SJSA1 (cell line): ENCODE data around the gene LRRC3C. TPM values are rescaled to one million over a fixed set of nuclear protein-coding genes. Genes with fewer than 3 reads are reported as not detected.
"Not testable (repeated sequence)": the region's sequence is repeated elsewhere in the genome, so short reads cannot be mapped to it uniquely, and the experiment has no call there.

ENCODE experiments used
- DNase-seq, 2 experiments: peaks; one replicate each; pipeline ENCODE4 v3.0.0-alpha.2; 2015 to 2020; ENCODE audit warnings: low spot score in 2 of 2, low read depth in 1 of 2
- H3K27ac ChIP-seq: fragments of 250-450 bp; sonication (Bioruptor Pico); 2 replicates; pipeline ENCODE4 v1.5.1; 2020; ENCODE audit warnings: mild to moderate bottlenecking, moderate library complexity
- H3K27me3 ChIP-seq: fragments of 250-450 bp; sonication (Bioruptor Pico); replicated peaks from 2 replicates; pipeline ENCODE4 v1.5.1; 2020; ENCODE audit warnings: mild to moderate bottlenecking, moderate library complexity
- H3K36me3 ChIP-seq: fragments of 250-450 bp; sonication (Bioruptor Pico); 2 replicates; pipeline ENCODE4 v1.5.1; 2020; ENCODE audit warnings: mild to moderate bottlenecking
- H3K4me1 ChIP-seq: fragments of 250-450 bp; sonication (Bioruptor Pico); replicated peaks from 2 replicates; pipeline ENCODE4 v1.6.1; 2021; ENCODE audit warnings: mild to moderate bottlenecking
- H3K4me3 ChIP-seq: fragments of 250-450 bp; sonication (Bioruptor Pico); 2 replicates; pipeline ENCODE4 v1.5.1; 2020; ENCODE audit warnings: mild to moderate bottlenecking
- H3K9me3 ChIP-seq: fragments of 250-450 bp; sonication (Bioruptor Pico); replicated peaks from 2 replicates; pipeline ENCODE4 v1.5.1; 2020; ENCODE audit warnings: mild to moderate bottlenecking
- total RNA-seq: library from RNA; depleted of rRNA; stranded (reverse); fragments of >200 nt; shearing (Covaris generic); gene quantifications from 2 replicates; pipeline ENCODE4 v1.2.3, GENCODE V29; 2014

LRRC3C gene
- total RNA-seq, 1 experiment from 2014 or later, result not detected

GRCh38 chr17:39948489-39948828 lies 20.9 kb downstream of the LRRC3C start:
- not testable (repeated sequence) for H3K36me3 ChIP-seq, H3K27ac ChIP-seq, DNase-seq

GRCh38 chr17:39949028-39949427 lies 21.5 kb downstream of the LRRC3C start:
- Histone ChIP-seq H3K27ac (no peak overlapping the region), H3K27me3 (no peaks in the 10 kb centered on the region; the same call in 1 of the 2 replicates), H3K36me3 (no peaks in the 10 kb centered on the region), H3K9me3 (no peaks in the 10 kb centered on the region), H3K4me1 (peaks cover 10% of the 10 kb centered on the region), H3K4me3 (no peak overlapping the region)
- no peak for DNase-seq

More at GRCh38 chr17:39948489-39948828, 20.9 kb downstream of the LRRC3C start:
- not testable (repeated sequence) for H3K4me3 ChIP-seq, H3K4me1 ChIP-seq, H3K27me3 ChIP-seq, H3K9me3 ChIP-seq

GRCh38 chr17:39950871-39951348 lies 23.4 kb downstream of the LRRC3C start:
- H3K9me3 ChIP-seq, result no peaks in the 10 kb centered on the region
- DNase-seq, result no peak
- H3K4me1 ChIP-seq, result peaks cover 10% of the 10 kb centered on the region
- no peak overlapping the region for H3K27ac ChIP-seq
- no peaks in the 10 kb centered on the region for H3K36me3 ChIP-seq
- H3K4me3 ChIP-seq, result no peak overlapping the region
- no peaks in the 10 kb centered on the region; the same call in 1 of the 2 replicates for H3K27me3 ChIP-seq

GRCh38 chr17:39951924-39952679 lies 24.6 kb downstream of the LRRC3C start:
- Histone ChIP-seq H3K4me1 (peaks cover 10% of the 10 kb centered on the region), H3K27me3 (no peaks in the 10 kb centered on the region; the same call in 1 of the 2 replicates)

GRCh38 chr17:39952680-39953470 lies 25.3 kb downstream of the LRRC3C start:
- DNase-seq, result peak; percentile 40 to 98
- no peaks in the 10 kb centered on the region for H3K36me3 ChIP-seq
- peaks cover 10% of the 10 kb centered on the region for H3K4me1 ChIP-seq
- H3K4me3 ChIP-seq, result peak overlapping the region; percentile 25
- no peaks in the 10 kb centered on the region; the same call in 1 of the 2 replicates for H3K27me3 ChIP-seq
- H3K9me3 ChIP-seq, result no peaks in the 10 kb centered on the region
- H3K27ac ChIP-seq, result no peak overlapping the region

More at GRCh38 chr17:39951924-39952679, 24.6 kb downstream of the LRRC3C start:
- no peak for DNase-seq
- no peaks in the 10 kb centered on the region for H3K9me3 ChIP-seq
- peak overlapping the region; percentile 24 for H3K4me3 ChIP-seq
- no peaks in the 10 kb centered on the region for H3K36me3 ChIP-seq
- no peak overlapping the region for H3K27ac ChIP-seq

- peak overlapping the region; percentile 25 for H3K4me3 ChIP-seq
- no peaks in the 10 kb centered on the region for H3K9me3 ChIP-seq
- no peak overlapping the region for H3K27ac ChIP-seq
Measured at GRCh38 chr17:39953471-39953888, 25.9 kb downstream of the LRRC3C start.

GRCh38 chr17:39954876-39955275 lies 27.3 kb downstream of the LRRC3C start:
- Histone ChIP-seq H3K27ac (no peak overlapping the region), H3K9me3 (no peaks in the 10 kb centered on the region), H3K36me3 (no peaks in the 10 kb centered on the region), H3K27me3 (no peaks in the 10 kb centered on the region; the same call in 1 of the 2 replicates), H3K4me3 (no peak overlapping the region), H3K4me1 (peaks cover 10% of the 10 kb centered on the region)
- no peak for DNase-seq

More at GRCh38 chr17:39953471-39953888, 25.9 kb downstream of the LRRC3C start:
- Histone ChIP-seq H3K27me3 (no peaks in the 10 kb centered on the region; the same call in 1 of the 2 replicates), H3K4me1 (peaks cover 10% of the 10 kb centered on the region), H3K36me3 (no peaks in the 10 kb centered on the region)
- no peak for DNase-seq

- Histone ChIP-seq H3K36me3 (no peaks in the 10 kb centered on the region), H3K9me3 (no peaks in the 10 kb centered on the region), H3K27me3 (no peaks in the 10 kb centered on the region; the same call in 1 of the 2 replicates), H3K27ac (no peak overlapping the region), H3K4me1 (peaks cover 10% of the 10 kb centered on the region), H3K4me3 (no peak overlapping the region)
- DNase-seq, result no peak
Measured at GRCh38 chr17:39955726-39956225, 28.2 kb downstream of the LRRC3C start.

- no peaks in the 10 kb centered on the region for H3K4me1 ChIP-seq
- DNase-seq, result no peak
Measured at GRCh38 chr17:39960524-39961041, 33.1 kb downstream of the LRRC3C start.

GRCh38 chr17:39962642-39963220 lies 35.2 kb downstream of the LRRC3C start, which contains the start of gene GSDMA:
Gene GSDMA, plus strand, starts transcription at chr17:39963004. Its CDS starts 2,684 bp downstream, at chr17:39965688.
- no peaks in the 10 kb centered on the region for H3K4me1 ChIP-seq
- H3K36me3 ChIP-seq, result no peaks in the 10 kb centered on the region
- no peak within 1 kb of the TSS for H3K4me3 ChIP-seq
- no peak for DNase-seq
- H3K27me3 ChIP-seq, result peaks cover 10% of the 10 kb centered on the region
- H3K27ac ChIP-seq, result no peak within 1 kb of the TSS
- H3K9me3 ChIP-seq, result no peaks in the 10 kb centered on the region

More at GRCh38 chr17:39960524-39961041, 33.1 kb downstream of the LRRC3C start:
- H3K9me3 ChIP-seq, result no peaks in the 10 kb centered on the region
- H3K27ac ChIP-seq, result no peak overlapping the region
- no peaks in the 10 kb centered on the region for H3K36me3 ChIP-seq
- H3K4me3 ChIP-seq, result no peak overlapping the region
- H3K27me3 ChIP-seq, result peaks cover 6% of the 10 kb centered on the region

- H3K4me1 ChIP-seq, result no peaks in the 10 kb centered on the region
- H3K36me3 ChIP-seq, result no peaks in the 10 kb centered on the region
- H3K27me3 ChIP-seq, result peaks cover 10% of the 10 kb centered on the region
- H3K4me3 ChIP-seq, result no peak overlapping the region
- no peaks in the 10 kb centered on the region for H3K9me3 ChIP-seq
- no peak overlapping the region for H3K27ac ChIP-seq
- no peak for DNase-seq
Measured at GRCh38 chr17:39963829-39964228, 36.3 kb downstream of the LRRC3C start.

- no peak overlapping the region for H3K27ac ChIP-seq
- no peaks in the 10 kb centered on the region for H3K9me3 ChIP-seq
- no peaks in the 10 kb centered on the region for H3K4me1 ChIP-seq
- H3K27me3 ChIP-seq, result peaks cover 10% of the 10 kb centered on the region
- no peaks in the 10 kb centered on the region for H3K36me3 ChIP-seq
- H3K4me3 ChIP-seq, result no peak overlapping the region
- no peak for DNase-seq
Measured at GRCh38 chr17:39965017-39965699, 37.6 kb downstream of the LRRC3C start.

GRCh38 chr17:39966771-39967170 lies 39.2 kb downstream of the LRRC3C start:
- Histone ChIP-seq H3K27me3 (peaks cover 10% of the 10 kb centered on the region), H3K9me3 (no peaks in the 10 kb centered on the region), H3K27ac (no peak overlapping the region), H3K4me1 (no peaks in the 10 kb centered on the region), H3K4me3 (no peak overlapping the region), H3K36me3 (no peaks in the 10 kb centered on the region)
- DNase-seq, result no peak
